Ishikawa (cell line): Measurements from ENCODE around the gene TARDBP.

ENCODE experiments used
- CEBPB ChIP-seq: IDR thresholded peaks from 2 replicates; pipeline ENCODE4 v1.6.1; 2012
- CREB1 ChIP-seq: IDR thresholded peaks from 2 replicates; pipeline ENCODE4 v1.6.1; 2012; ENCODE audit warnings: low read depth
- EGR1 ChIP-seq: IDR thresholded peaks from 2 replicates; pipeline ENCODE4 v1.6.1; 2012
- EP300 ChIP-seq: IDR thresholded peaks from 2 replicates; pipeline ENCODE4 v1.6.1; 2012; ENCODE audit warnings: borderline replicate concordance
- FOXM1 ChIP-seq: IDR thresholded peaks from 2 replicates; pipeline ENCODE4 v1.6.1; 2012; ENCODE audit warnings: low read depth, borderline replicate concordance
- NFIC ChIP-seq: IDR thresholded peaks from 2 replicates; pipeline ENCODE4 v1.6.1; 2012
- RAD21 ChIP-seq: IDR thresholded peaks from 2 replicates; pipeline ENCODE4 v1.6.1; 2012; ENCODE audit warnings: low read depth
- REST ChIP-seq: IDR thresholded peaks from 2 replicates; pipeline ENCODE4 v1.6.1; 2012; ENCODE audit warnings: low read depth, mild to moderate bottlenecking
- TAF1 ChIP-seq: IDR thresholded peaks from 2 replicates; pipeline ENCODE4 v1.6.1; 2012; ENCODE audit warnings: low read depth, mild to moderate bottlenecking
- TCF12 ChIP-seq: IDR thresholded peaks from 2 replicates; pipeline ENCODE4 v1.6.1; 2012; ENCODE audit warnings: low read depth
- TEAD4 ChIP-seq: IDR thresholded peaks from 2 replicates; pipeline ENCODE4 v1.6.1; 2012
- USF1 ChIP-seq: IDR thresholded peaks from 2 replicates; pipeline ENCODE4 v1.6.1; 2012
- YY1 ChIP-seq: IDR thresholded peaks from 2 replicates; pipeline ENCODE4 v1.6.1; 2012; ENCODE audit warnings: low read depth
- ZBTB7A ChIP-seq: IDR thresholded peaks from 2 replicates; pipeline ENCODE4 v1.6.1; 2012; ENCODE audit warnings: low read depth
- TF ChIP-seq, protein P1 (sequence below): IDR thresholded peaks from 2 replicates; pipeline ENCODE4 v1.6.1; 2012

TARDBP gene

DNA sequence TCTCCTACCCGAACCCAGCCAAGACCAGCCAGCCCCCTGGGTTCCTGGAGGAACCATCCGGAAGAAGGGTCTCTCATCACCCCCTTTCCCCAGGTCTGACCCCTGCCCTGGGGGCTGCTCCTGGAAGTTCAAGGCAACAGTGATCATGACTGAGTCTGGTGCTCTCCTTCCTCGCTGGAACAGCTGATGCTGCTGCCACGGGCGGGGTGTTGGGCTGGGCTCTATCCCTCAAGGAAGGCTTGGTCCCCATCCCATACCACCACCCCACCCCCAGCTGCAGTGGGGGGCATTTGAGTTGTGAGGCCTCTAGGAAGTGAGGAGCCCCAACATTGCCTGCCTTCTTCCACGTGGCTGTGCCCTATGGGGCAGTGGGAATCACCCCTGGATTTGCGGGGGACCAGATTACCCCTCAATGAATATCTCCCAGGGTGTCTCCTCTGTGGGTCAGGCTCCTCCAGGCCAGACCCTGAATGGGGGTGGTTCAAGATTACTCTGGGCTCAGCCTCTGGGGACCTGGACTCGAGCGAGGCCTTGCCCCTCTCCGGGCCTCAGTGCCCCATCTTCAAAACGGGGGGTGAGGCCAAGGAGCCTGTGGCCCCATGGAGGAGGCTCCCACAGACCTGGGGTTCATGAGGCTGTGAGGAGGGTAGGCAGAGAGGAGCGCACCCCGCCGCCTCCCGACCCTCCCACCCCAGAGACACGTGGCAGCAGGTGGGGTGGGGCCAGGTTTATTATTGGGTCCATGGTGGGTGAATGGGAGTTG, 31.8 kb downstream of the TARDBP start:
- TF ChIP-seq NFIC (no peak), EP300 (no peak), TCF12 (no peak), USF1 (no peak), CREB1 (no peak), FOXM1 (no peak), EGR1 (no peak)
- TF ChIP-seq, protein P1, sequence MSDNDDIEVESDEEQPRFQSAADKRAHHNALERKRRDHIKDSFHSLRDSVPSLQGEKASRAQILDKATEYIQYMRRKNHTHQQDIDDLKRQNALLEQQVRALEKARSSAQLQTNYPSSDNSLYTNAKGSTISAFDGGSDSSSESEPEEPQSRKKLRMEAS = no peak

DNA sequence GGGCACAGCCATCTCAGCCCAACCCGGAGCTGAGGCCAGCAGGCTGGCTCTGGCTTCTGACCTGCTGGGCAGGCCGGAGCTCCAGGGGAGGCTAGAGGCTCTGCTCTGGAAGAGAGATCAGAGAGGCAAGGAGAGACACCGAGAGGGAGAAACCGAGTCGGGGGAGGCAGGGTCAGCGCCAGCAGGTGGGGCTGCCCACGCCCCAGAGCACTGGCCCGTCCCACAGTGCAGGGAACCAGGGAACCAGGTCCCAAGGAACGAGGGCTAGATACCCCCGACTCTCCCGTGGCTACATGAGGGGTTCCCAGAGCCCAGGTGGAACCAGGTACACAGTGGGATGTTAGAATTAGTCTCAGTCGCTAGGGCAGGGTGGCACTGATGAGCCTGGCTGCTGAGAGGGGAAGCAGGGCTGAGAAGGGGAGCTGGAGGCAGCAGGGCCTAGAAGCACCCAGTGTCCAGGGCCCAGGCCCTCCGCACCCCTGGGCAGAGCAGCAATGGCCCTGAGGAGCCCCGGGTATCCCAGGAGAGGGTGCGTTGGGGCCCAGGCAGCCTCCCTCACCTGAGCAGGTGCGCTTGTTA, 32.5 kb downstream of the TARDBP start:
- TF ChIP-seq EP300 = no peak
- no peak for TF ChIP-seq YY1
- no peak for TF ChIP-seq EGR1
- no peak for TF ChIP-seq RAD21
- TF ChIP-seq CREB1 = no peak
- no peak for TF ChIP-seq USF1
- TF ChIP-seq TEAD4 = no peak
- TF ChIP-seq FOXM1 = no peak
- TF ChIP-seq NFIC = no peak

DNA sequence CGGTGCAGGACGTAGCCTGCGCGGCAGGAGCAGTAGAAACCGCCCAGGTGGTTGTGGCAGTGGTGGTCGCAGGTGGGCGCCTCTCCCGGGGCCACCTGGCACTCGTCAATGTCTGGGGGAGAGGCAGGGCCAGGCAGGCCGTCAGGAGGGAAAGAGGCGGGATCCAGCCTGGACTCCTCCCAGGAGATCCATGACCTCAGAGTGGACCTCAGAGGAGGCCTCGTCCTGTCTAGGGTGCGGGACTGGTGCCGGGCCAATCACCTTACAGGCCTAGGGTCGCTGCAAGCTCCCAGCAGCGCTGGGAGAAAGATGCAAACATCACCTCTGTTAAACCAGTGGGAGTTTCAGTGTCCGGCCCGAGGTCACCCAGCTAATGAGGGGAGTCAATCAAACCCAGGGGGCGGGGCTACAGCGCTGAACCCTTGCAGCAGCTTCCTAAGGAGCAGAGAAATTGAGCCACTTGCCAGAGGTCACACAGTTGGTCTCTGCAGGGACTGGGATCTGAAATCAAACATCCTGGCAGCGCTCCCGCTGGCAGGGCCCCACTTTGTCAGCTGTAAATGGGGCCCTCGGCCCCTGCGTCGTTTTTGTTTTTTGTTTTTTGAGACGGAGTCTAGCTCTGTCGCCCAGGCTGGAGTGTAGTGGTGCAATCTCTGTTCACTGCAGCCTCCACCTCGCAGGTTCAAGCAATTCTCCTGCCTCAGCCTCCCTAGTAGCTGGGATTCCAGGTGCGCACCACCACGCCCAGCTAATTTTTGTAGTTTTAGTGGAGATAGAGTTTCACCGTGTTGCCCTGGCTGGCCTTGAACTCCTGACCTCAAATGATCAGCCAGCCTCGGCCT, 33.2 kb downstream of the TARDBP start:
- TF ChIP-seq ZBTB7A (no peak), CEBPB (no peak)

DNA sequence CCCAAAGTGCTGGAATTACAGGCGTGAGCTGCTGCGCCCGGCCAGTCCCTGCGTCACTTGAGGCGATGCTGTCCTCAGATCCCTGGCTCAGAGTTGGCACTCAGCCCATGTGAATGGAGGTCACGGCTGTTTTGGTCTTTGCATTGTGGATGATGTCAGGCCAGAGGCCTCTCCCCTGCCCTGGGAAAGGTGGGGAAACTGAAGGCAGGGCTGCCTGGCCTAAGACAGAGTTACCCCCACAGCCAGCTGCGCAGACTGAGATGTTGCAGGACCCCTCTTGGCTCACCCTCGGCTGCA, 33.8 kb downstream of the TARDBP start:
- no peak for TF ChIP-seq FOXM1
- TF ChIP-seq REST = no peak
- no peak for TF ChIP-seq TCF12
- TF ChIP-seq EP300 = no peak
- no peak for TF ChIP-seq ZBTB7A
- no peak for TF ChIP-seq NFIC
- no peak for TF ChIP-seq CEBPB
- TF ChIP-seq USF1 = no peak
- no peak for TF ChIP-seq TAF1
- TF ChIP-seq YY1 = no peak
- TF ChIP-seq EGR1 = no peak

DNA sequence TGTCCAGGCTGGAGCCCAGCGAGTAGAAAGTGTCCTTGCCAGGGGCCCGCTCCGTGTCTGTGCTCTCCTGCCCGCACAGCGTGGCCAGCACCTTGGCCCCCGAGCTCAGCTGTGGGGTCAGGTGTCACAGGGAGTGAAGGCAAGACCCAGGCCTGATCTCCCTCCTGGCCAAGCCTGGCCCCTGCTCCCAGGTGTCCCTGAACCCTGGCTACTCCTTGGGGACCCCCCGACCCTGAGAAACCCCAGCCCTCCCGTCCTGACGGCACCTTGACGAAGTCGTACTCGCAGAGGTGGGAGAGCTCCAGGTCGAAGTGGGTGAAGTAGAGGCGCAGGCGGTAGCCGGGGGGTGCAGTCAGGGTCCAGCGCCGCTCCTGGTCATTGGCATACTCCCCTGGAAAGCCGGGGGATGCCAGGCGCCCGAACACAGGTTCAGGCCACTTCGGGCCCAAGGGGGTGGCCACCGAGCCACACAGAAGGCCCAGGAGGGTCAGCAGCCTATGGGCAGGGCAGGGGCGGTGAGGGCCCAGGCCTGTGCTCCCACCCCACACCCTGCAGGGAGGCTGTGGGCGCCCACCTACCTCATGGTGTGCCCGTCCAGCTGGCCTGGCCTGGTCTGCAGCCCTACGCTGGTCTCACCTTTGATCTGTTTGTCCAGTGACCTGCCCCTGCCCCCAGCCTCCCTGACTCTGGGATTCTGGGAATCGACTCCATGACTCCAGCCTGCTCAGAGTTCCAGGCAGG, 34.3 kb downstream of the TARDBP start, which contains the start of gene MASP2:
Gene MASP2 (minus strand): TSS at position 615 of the 741 bp plus-strand sequence. CDS start 32 bp downstream, at position 583.
- no peak for TF ChIP-seq YY1
- no peak for TF ChIP-seq EGR1
- TF ChIP-seq FOXM1 = no peak
- no peak for TF ChIP-seq RAD21
- TF ChIP-seq, protein P1 = no peak
- TF ChIP-seq EP300 = no peak
- no peak for TF ChIP-seq USF1
- TF ChIP-seq TEAD4 = no peak
- TF ChIP-seq NFIC = no peak
- no peak for TF ChIP-seq ZBTB7A
- TF ChIP-seq TCF12 = no peak
- no peak for TF ChIP-seq TAF1
- no peak for TF ChIP-seq CEBPB
- no peak for TF ChIP-seq CREB1
